Measurements from ENCODE around the gene SLC6A3.
"Not testable (repeated sequence)": the region's sequence is repeated elsewhere in the genome, so short reads cannot be mapped to it uniquely, and the experiment has no call there.

The SLC6A3 gene

DNA sequence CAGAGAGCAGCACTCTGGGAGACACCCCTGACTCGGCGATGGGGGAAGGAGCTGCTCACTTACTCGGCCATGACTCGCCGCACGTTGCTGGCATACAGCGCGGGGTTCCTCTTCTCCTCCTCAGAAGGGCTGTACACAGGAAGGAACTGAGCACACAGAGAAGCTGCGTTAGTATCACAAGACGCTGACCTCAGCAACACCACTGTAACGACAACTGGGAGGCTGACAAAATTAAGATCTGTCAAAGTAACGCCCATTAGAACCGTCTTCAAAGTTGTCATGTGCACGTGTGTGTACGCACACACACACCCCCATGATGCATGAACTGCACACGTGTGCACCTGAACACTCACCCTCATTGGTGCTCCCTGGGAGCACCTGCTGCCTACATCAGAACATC, 32.1 kb upstream of the SLC6A3 start:
- no peak for DNase-seq (ENCODE audit: low read depth)

DNA sequence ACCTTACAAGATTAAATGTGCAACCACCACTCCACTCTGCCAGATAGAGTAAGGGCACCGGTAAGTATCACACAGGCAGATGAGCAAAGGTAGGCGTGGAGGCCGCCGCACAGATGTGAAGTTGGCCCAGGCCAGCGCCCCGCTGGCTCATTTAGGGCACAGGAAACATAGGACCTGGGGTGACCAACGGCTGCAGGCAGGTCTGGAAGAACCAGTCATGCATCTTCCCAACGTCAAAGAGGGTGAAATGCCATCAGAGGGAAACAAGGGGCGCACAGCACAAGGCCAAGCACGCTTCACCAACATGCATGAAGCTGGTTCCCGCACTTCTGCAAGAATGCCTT, 31.7 kb upstream of the SLC6A3 start:
- no peak for DNase-seq (ENCODE audit: low read depth)

DNA sequence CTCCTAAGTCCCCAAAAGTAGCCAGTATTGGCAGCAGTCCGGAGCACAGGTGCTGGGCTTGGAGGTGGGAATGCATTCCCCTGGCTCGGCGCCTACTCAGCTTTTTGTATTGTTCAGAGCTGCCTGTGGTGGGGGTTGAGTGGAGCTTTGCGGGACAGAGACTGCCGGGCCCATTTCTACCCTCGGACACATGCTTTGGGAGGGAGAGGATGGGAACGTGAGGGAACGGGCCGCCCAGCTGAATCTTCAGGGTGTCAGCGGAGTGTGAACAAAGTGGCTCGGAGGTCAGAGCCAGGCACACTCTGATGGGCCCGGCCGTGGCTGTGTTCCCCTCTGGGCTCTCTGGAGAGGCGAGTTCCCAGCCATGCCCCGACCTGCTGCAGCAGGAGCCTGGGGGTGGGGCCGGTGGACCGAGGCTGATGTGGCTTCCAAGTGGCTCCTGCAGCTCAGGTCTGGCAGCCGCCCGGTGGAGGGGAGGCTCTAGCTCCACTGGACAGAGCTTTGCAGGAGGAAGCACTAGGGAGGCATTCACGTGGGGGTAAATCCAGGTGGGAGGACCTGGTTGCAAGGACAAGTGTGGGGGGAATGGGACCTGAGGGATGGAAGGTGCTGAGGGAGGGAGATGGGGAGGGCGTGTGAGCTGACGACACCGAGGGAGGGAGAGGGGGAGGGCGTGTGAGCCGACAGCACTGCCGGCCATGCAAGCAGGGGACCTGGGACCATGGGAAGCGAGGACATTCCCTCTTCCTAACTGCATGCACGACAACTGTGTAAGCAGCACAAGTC, 31.1 kb upstream of the SLC6A3 start:
- no peak for DNase-seq (ENCODE audit: low read depth)

DNA sequence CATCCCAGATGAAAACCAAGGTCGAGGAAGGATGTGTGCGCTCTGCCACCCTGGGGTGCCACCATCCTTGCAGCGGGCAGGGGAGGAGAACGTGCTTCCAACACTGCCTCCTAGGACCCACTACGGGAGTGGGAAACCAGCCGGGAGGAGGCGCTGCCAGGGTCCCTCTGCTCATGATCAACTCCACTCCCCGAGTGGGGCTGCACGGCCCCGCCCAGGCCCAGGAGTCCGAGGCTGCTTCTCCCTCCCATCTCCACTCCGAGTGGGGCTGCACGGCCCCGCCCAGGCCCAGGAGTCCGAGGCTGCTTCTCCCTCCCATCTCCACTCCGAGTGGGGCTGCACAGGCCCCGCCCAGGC, 30.3 kb upstream of the SLC6A3 start:
- DNase-seq (ENCODE audit: low read depth): not testable (repeated sequence)

DNA sequence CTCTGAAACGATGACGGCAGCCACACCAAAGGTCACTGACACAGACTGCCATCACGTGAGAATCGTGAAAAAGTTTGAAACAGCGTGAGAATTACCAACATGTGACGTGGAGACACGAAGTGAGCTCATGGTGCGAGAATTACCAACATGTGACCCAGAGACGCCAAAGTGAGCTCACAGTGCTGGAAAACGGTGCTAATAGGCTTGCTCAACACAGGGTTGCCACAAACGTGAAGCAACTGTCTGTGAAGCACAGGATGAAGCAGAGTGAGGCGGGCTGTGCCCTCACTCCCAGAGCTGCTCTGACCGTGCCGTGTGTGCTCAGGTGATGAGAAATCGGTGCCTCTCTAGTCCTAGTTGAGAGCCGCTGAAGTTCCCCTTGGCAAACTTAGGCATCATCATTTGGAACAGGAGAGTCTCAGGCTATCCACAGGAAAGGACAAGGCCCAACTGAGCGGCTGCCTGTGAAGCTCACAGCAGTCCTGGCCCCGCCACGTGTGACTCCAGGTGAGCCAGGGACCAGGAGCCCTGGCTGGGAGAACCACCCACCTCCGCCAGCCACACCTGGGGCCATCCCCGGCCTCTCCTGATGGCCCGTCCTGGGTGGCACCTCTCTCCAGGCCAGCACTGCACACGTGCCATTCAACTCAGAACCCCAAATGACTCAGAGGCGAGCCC, 29.8 kb upstream of the SLC6A3 start:
- no peak for DNase-seq (ENCODE audit: low read depth)

DNA sequence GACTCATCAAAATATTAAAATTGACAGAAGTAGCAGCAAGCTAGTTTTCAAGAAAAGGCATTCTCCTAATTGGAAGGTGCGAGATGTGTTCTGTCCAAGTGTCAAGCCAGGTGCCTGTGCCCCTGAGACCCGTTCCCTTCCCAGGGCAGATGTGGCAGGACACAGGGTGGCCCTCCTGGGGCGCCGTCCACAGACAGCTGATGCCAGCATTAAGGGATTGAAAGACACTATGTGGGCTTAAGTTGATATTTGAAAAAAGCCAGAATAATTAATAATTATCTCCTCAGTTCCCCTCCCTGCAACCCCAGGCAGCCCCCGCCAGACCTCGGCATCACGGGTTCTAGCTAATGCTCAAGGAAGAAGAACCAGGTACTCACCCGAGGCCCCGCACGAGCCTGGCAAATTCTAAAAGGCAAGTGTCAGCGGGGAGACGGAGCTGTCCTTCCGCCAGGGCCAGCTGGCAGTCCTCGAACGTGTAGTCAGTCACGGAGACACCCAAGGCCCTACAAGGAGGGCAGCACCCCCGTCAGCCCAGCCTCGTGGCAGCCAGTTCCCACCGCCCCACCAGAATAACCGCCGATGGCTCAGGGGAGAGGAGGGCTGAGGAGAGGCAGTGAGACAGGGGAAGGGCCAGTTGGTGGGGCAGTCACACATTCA, 29.1 kb upstream of the SLC6A3 start:
- no peak for DNase-seq (ENCODE audit: low read depth)

DNA sequence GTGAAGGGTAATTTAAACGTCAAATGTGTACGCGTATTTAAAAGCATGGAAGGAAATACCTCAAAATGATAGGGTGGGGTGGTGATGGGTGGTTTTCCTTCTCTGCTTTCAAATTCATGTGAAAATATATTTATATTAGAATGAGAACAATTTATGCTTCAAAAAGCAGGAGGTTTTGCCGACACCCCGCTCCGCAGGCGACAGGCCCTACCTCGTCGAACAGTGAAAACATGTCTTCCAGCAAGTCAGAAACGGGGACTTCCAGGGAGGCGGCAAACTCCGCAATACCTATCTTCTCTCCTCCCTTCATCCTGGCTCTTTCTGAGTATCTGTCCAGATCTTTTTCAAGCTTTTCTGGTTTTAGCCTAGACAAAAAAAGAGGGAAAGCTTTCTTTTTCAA, 28.5 kb upstream of the SLC6A3 start:
- no peak for DNase-seq (ENCODE audit: low read depth)

DNA sequence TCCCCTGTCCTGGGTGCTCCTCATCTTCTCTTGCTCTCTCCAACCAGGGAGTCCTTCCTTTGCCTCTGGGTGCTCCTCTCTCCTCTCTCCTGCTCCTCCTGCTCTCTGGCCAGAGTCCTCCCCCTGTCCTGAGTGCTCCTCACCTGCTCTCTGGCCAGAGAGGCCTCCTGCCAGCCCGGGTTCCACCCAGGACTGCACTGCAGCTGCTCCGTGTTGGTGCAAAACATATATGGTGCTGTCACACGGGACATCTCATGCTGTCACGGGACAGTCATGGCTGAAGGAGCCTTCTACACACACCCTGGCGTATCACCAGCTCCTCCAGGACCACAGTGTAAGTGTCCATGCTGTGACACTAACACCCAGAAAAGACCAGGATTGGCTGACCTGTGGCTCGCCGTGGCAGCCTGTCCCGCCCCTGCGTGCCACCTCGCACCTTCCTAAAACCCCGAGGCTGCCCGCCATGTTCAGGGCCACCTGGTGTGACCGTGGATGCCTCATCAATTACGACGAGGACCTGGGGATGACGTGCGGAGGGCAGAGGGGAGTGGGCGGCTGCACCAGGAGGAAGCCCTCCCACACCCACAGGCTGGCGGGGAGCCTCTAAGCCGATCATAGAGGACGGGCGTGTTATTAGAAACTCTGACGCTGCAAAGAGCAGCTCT, 27.9 kb upstream of the SLC6A3 start:
- DNase-seq (ENCODE audit: low read depth): no peak

DNA sequence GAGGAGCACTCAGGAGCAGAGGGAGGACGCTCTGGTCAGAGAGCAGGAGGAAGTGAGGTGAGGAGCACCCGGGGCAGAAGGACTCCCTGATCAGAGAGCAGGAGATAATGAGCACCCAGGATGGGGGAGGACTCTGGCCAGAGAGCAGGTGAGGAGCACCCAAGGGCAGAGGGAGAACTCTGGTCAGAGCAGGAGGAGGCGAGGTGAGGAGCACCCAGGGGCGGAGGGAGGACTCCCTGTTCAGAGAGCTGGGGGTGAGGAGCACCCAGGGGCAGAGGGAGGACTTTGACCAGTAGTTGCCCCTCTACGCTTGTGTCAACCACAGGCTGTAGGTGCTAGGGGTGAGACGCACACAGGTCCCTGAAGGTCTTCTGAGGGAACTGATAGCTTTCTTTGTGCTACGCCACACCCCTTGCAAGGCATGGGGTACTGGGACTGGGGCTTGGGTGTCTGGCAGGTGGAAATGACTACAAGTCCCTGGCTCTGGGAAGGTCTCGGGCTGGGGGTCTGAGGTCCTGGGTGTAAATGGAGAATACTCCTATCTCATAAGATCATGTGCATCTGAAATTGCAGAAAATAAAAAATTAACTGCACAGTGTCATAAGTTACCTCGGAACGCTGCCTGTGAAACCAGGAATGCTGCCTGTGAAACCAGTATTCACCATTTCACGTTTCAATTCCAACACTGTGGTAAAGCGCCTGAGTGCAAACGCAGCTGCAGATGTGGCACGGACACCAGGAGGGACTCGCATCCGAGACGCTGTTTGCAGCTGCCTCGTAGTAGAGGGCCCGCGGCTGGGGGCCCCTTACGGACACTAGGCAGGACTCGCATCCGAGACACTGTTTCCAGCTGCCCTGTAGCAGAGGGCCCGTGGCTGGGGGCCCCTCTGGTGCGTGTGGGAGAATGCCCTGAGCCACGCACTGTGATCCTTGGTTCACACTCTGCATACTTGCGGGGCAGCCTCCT, 27.0 kb upstream of the SLC6A3 start:
- no peak for DNase-seq (ENCODE audit: low read depth)

DNA sequence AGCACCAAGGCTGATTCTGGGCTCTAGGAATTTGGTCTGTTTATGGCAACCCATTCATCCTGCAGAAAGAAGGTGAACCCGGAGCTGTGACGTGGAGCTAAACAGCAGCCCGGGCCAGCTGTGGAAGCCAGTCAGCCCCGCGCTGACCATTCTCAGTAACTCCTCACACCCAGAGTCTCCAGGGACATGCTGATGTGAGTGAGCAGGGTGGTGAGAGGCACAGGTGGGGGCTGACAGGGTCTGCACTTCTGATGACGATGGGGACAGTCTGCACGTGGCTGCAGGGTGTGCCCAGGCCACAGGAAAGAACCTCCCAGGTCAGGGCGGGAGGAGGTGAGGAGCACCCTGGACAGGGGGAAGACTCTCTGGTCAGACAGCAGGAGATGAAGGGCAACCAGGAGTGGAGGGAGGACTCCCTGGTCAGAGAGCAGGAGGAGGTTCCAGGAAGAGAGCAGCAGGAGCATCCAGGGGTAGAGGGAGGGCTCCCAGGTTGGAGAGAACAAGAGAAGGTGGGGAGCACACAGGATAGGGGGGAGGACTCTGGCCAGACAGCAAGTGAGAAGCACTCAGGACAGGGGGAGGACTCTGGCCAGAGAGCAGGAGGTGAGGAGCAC, 26.1 kb upstream of the SLC6A3 start:
- DNase-seq (ENCODE audit: low read depth): no peak

DNA sequence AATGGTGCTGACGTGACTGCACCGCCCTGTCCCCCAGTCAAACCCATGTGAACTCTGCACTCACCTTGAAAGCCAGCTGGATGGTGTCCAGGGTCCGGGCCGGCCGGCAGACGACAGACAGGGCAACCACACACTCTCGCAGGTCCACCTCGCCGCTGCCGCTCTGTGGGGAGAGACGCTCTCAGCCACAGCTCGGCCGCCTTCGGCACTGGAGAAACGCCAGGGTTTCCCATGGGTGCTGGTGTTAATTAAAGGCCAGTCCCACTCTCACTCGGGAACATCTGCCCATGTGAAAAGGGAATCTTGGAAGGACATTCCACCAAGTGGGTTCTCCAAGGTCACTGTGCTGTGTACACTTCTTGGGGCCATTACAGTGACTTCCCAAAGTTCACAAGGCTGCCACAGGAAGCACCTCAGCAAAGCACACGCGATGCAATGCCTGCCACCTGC, 25.5 kb upstream of the SLC6A3 start:
- DNase-seq (ENCODE audit: low read depth): no peak

DNA sequence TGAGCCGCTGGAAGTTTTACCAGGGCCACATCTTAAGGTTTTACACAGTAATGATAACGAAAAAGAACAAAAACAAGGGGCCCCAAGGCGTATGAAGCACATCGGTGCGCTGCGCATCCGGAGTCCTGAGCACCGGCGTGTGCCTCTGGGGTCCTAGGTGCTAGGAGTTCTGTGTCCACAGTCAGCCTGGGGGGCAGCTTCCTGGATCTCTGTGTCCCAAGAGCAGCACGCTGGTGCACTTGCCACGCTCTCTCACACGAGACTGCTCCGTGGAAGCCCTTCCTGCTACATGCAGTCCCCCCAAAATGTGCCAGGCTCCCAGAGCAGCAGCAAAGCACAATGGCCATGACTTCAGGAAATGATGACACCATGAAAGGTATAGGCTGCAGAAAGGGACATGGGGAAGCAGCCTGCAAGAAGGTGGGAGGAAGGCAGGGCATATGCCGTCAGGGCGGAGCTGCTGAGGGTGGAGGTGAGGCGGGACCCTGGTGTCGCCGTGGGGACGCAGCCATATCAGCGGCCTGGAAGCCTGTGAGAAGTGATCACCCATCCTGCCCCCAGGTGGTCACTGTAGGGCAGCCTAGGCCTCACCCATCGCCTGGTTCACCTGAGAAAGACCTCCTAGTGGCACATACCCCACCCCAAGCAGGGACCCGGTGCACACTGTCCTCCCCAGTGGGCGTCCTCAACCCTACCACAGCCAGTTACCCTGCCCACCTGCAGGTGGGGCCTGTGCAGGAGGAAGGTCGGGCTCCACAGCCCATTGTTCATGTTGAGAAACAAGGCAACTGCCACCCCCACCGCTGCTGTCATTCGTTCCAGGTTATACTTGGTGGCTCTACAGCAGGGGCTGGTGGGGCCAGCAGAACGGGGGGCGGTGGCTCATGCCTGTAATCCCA, 23.6 kb upstream of the SLC6A3 start:
- DNase-seq (ENCODE audit: low read depth): no peak

DNA sequence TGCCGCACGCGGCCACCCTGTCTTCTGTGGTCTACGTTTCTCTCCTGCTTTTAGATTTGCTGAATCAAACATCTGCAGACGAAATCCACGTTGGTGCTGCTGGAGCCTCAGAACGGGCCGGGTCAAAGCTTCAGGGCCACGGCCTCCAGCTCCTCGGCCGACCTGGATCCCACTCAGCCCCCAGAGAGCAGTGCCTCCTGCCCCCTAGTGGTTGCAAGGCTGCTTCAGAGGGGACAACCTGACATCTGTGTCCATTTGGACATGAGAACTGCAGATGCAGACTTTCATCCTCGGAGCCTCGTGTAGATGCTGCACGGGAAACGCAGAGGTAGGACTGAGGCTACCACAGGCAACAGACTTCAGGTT, 23.0 kb upstream of the SLC6A3 start:
- no peak for DNase-seq (ENCODE audit: low read depth)

DNA sequence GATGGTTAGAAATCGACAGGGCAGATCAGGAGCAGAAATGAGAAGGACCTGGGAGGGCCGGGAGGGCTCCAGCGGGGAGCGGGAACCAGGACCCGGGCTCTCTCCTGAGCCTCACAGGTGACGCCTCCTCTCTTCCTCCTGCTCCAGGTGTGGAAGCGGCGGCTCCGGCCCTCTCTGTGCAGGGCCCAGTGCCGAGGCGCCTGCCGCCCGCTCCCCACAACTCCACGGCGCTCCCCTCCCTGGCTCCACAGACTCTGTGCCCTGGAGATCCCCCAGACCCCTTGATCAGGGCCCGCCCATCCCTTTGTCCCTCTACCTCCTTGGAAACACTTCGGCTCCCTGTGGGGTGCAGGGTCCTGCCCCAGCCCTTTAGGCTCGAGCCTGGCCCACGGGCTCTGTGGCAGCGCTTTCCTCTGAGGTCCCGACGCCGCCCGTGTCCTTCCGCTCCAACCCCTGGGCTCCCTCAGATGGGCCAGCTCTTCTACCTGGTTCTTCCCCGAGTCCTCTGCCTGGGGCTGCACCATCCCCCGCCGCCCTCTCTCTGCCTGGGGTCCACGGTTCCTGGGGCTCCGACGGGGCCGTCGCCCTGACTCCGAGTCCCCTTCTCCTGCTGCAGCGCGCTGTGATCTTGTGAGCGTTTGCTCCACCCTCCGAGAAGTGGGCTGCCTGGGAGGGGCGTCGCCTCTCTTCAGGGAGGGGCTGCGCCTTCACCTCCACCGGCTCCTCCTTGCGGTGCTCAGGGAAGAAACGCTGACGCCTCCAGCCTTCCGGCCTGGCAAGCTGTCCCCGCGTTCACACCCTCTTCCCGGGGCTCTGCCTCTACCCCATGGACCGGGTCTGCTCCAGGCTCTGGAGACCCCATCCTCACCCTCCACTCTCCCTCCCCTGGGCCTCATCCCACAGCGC, 22.4 kb upstream of the SLC6A3 start:
- no peak for DNase-seq (ENCODE audit: low read depth)

DNA sequence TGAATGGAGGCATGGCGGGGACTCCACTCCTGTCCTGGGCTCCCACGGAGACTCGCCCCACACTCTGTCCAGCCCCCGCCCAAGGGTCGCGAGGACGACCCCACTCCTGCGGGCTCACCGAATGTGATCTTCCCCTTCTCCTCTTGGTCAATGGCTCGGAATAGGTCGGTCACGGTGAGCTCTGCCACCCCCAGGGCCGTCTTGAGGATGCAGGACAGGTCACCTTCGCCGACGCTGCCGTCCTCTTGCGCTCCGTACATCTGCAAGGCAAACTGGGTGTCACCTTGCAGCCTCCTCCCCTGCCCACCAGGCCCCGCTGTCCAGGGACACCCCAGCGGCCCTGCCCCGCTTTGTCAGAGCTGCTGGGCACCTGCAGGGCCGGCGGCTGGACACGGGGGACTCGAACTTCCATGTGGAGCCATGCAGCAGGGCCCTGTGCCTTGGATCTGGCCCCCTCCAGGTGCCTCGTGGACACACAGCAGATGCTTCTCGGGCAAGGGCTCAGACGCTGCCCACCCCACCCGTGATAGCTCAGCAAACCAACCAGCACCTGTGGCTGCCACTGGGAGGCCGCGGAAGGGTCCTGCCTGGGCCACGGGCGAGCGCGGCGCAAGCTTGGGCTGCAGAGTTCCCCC, 21.5 kb upstream of the SLC6A3 start:
- no peak for DNase-seq (ENCODE audit: low read depth)

DNA sequence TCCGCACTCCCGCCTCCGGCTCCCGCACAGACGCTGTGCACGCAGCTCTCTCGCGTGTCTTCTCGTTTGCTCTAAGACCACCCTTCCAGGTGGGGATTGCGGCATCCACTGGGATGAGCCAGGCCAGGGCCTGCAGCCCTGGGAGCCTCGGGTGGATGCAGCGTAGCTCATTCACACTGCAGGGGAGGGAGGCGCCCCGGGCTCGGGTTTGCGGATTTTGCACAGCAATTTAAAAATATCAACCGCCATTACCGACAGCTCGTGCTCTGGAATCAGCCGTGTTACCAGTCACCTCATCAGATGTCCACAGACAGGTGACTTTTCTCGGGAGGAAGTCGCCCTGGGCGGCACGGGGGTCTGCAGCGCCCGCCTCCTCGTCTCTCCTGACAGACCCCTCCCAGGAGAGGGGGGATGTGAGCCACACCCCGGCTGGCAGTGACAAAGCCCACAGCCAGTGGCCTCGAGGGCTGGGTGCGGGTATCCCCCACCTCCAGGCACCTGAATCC, 20.8 kb upstream of the SLC6A3 start:
- DNase-seq (ENCODE audit: low read depth): no peak

DNA sequence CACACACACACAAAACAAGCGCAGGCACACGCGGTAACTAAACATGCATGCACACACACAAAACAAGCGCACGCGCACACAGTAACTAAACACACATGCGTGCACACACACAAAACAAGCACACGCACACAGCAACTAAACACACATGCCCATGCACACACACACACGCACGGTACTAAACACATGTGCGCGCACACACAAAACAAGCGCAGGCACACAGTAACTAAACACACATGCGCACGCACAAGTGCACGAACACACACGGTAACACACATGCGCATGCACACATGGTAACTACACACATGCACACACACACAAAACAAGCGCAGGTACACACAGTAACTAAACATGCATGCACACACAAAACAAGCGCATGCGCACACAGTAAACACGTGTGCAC, 19.9 kb upstream of the SLC6A3 start:
- DNase-seq (ENCODE audit: low read depth): no peak

DNA sequence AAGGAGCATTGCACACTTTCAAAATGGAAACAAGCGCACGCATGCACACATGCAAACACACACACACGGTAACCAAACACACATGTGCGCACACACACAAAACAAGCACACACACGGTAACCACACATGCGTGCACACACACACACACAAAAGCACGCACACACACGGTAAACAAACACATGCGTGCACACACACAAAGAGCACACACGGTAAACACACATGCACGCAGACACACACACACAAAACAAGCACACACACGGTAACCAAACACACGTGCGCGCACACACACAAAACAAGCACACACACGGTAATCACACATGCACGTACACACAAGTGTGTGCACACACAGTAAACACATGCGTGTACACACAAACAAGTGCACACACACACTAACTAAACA, 19.3 kb upstream of the SLC6A3 start:
- no peak for DNase-seq (ENCODE audit: low read depth)

DNA sequence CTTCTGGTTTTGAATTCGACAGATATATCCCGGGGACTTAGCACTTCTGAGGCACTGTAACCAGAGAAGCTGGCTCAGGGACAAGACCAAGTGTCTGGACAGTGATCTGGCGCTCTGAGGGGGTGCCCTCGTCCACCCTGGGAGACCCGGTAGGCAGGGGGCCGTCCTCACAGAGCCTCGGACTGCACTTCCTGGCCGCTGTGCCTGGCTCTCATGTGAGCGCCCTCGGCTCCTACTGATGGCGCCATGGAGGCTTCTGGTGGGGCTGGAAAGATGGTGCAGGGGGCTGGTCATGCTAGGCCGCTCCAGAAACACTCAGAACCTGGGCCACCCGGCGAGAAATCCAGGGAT, 18.8 kb upstream of the SLC6A3 start:
- no peak for DNase-seq (ENCODE audit: low read depth)

Data from stimulated activated CD8-positive, alpha-beta memory T cell treated with anti-CD3 and anti-CD28 coated beads, Interleukin-7, amount 100 ng/mL, for 24 hours (primary cell).